Hippocampal formation (tissue), 2 donors: ENCODE measurements around the gene DAB2.

Experiments
- DNase-seq, 2 donors: peaks; one replicate each; lab custom pipeline; 2025; lab: John Stamatoyannopoulos, UW

Gene DAB2

DNA sequence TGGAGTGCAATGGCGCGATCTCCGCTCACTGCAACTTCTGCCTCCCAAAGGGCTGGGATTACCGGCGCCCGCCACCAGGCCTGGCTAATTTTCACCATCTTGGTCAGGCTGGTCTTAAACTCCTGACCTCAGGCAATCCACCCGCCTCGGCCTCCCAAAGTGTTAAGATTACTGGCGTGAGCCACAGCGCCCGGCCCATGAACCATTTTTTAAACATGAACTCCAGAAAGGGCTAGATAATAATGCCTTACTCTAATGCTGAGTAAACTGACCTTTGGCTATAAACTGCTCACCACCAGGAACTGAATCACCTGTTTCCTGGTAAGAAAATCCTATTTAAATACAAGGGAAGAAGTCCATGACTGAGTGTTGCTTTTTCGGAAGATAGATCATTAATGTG is 23.2 kb upstream of the DAB2 start:
- no peak for DNase-seq

DNA sequence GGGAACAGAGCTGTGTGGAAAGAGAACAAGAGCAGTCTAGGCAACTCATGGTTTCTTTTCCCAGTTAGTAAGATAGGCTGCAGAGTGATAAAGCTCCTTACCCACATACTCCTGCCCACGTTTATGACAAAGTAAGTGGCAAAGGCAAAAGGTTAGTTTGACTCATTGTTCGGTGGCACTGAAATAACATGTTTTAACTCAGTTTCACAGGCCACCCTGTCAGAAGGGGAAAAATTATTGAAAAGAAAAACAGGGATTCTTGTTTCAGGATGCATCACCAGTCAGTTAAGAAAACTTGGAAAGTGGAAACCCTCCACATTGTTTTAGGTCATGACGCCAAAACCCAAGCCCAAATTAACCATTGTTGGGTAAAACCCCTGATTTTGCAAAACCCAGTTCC is 22.3 kb upstream of the DAB2 start:
- no peak for DNase-seq

DNA sequence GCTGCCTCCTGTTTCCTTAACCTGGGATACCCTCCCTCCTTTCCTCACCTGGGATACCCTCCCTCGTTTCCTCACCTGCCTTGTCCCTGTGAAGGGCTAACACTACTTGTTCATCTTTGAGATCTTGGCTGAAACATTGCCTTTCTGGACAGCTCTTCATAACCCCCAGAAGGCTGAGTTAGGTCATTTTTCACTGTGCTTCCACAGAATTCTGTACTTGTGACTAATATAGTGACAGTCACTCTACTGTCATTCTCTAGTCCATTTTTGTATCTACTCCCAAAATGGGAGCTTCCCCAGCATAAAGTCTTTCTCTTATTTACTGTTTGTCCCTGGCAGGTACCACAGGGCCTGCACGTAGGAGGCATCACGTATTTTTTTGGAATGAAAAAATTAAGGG is 21.5 kb upstream of the DAB2 start:
- no peak for DNase-seq

DNA sequence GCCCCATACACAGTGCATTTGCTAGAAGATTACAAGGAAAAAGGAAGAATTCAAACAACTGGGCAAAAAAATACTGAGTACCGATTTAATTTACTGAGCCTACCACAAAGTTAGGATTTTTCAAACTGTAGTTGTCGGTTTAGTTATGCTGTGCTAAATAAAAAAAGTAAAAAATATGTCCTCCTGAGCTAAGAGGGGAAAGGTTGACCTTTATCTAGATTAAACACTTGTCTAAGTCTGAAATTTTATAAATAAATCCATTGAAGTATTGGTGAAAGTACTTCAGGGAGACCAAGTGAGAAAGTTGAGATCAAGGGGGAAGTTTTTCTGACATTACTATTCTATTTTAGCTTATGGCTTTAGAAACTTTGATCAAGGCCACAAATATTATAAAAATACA is 19.1 kb upstream of the DAB2 start:
- no peak for DNase-seq

DNA sequence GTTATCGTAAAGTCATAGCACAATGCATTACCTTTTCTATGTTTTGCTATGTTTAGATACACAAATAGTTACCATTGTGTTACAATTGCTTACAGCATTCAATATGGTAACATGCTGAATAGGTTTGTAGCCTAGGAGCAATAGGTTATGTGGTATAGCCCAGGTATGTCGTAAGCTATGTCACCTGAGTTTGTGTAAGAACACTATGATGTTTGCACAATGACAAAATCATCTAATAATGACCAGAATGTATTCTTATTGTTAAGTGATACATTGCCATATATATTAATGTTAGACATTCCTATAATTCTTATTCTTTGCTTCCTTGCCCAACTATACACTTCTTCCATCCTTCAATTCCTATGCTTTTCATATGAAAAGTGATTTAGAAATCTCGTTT is 18.2 kb upstream of the DAB2 start:
- no peak for DNase-seq

DNA sequence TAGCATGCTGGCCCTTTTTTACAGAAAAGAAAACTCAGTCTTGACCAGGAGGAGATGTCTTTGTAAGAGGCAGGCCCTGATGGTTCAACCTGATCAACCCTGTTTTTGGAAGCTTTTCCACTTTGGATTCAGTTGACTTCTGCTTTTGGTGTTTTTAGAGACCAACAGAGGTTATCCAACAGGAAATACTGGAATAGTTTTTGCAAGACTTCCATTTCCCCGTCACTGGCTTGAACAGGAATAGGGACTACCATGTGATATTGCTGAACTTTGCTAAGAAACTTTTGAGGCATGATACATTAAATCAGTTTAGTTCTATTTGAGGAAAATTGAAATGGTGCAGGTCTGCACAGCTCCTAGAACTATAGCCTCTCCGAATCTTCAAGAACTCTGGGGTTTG is 17.1 kb upstream of the DAB2 start:
- no peak for DNase-seq

DNA sequence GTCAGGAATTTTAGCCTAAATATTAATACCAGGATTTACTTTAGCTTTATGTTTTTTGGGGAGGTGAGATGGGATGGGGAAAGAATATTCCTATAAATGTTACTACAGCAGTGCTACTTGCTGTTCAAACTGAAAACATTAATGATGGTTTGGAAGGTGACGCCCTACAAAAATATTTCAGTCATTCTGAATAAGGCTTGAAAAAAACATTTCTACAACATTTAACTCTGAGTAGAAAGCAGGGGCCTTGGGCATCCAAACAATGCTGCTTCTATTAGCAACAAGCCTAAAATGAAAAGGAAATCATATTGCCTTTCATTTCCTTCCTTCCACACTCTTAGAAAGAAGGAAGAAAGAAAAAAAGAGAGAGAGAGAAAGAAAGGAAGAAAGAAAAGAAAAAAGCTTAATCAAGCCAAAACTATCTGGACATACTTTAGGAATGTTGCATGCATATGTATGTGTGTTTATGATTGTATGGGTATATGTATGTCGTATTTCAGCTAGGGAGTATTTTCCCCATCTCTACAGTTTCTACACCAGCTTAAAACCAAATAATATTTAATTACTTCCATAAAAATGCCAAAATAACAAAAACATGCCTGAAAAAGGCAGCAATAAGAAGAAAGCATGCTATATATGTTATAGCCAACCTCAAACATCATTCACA is 16.3 kb upstream of the DAB2 start:
- DNase-seq: no peak

DNA sequence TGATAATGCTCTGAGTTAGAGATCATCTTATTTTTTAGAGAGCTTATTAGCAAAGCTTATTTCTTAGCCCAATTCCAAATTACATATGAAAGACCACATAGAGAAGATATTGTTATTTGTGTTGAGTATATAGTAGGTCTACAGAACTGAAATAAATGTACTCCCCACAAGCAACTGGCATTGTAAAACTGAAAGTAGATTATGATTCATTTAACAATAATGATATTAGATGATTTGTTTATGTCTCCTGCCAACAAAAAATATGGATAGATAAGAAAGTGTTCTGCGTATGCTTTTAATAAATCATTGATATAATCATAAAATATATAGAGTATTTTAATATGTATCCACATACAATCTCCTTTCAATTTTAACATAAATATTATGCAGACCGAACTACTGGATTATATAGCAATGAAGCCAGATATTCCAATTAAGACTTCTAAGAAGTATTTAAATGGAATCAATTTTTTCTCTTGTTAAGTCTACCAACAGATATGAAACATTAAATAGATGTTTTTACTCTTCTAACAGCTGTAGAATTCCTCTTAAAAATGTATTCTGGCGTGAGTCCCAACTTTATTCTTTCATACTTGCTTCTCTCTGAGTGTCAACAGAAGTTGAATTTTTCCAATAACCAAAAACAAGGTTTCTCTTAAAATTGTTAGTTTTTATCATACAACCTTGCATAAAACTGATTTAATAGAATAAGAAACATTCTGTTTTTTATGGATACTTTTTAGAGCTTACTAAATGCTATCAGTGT is 15.6 kb upstream of the DAB2 start:
- no peak for DNase-seq

DNA sequence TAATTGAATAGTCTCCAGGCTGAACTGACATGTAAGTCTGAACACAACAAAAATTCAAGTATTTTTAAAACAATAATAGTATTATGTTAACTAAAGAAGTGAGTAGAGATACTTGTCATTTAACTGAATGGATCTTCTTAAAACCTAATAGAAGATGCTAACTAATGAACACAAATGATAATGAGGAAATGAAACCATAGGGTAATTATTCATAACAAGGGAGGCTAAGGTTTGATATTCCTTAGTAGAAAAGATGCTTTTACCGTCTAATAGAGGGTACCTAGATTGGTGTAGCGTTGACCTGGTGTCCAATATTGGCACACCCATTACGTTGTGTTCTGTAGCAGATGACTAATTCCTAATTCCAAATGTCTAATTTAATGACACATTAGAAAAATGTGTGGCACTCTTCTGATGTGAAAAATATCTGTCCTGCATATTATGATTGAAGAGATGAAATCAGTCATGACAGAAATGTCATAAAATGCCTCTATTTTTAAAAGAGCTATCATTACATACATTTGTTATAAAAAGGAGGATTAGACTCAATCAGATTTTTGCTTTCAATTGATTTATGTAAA is 14.9 kb upstream of the DAB2 start:
- no peak for DNase-seq

DNA sequence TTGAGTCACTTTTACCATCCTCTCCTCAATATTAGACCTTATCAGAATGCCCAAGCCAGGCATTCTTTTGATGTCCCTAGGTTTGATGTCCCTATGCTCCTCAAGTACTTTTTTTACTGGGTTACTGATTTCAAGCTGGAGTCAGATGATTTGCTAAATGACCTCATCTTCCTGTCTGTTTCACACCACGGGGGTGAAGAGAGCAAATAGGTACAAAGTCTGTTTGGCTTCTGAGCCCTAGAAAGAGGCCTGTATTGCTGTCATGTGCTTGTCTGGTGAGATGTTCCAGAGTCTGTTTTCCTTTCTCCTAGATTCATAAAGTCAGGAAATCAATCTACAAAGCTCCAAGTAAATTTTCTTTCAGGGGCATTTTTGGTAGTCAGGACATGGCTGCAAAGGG is 12.7 kb upstream of the DAB2 start:
- no peak for DNase-seq

DNA sequence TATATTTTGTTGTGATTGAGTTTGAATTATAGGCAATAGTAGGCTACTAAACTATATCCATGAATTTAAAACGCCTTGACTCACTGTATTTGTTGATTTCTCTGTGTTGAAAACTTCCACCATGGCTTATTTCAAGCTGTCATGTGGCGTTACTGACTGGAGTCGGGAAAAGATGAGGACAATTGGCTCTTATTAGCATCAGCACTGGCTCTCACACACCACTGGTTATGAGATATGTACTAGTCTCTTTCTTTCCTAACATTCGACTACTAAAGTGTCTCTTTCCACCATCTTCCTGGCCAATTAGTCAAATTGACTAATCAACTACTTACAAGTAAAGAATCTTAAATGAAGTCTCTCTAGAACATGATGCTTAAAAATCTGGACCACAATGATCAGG is 9.1 kb upstream of the DAB2 start:
- no peak for DNase-seq

DNA sequence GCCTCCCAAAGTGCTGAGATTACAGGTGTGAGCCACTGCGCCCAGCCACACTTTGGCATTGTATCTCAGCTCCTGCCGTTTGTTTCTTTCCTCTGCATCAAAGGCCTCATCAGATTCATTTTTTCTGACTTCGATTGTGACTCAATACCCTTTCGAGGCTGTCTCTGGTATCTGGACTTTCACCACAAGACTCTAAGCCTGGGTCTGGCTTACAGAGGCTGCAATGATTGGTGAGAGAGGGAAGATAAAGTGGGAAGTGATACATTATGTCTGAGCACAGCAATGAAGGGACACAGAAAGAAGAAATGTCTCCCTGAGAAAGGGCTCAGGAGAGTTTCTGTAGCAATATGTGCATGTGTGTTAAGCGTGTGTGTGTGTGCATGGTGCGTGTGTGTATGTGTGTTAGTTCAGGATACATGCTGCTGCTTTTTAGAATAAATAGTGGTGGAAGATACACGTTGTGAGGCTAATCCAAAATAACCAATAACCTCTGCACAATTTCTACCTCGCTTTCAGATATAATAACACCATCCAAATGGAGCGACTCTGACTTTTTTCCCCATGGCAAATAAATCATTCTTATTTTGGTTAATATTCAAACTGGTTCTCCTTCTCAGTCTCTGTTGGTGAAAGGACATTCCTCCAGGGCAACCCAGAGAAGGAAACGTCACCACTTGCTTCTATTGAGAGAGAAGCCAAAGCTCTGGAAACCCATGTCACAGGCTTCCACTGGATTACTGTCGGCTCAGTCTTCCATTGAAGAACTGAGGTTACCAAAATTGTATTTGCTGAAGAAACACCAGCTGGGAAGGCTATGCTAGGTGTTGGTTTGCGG is 8.1 kb upstream of the DAB2 start:
- no peak for DNase-seq

DNA sequence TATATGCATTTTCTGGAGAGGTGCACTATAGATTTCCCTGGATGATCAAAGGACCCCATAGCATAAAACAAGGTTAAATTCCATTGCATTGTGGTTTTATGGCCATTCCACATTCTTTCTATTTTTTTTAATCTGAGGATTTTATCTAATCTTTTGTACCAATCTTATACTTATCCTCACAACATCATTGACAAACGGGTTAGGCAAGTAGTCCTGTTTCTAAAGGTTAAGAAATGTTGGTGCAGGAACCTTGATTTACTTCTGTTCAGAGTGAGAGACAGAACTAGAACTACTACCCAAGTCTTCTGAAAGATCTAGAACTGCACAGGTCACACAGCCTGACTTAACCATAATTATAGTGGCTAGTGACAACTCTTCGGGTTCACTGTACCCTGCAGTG is 5.7 kb upstream of the DAB2 start:
- no peak for DNase-seq

DNA sequence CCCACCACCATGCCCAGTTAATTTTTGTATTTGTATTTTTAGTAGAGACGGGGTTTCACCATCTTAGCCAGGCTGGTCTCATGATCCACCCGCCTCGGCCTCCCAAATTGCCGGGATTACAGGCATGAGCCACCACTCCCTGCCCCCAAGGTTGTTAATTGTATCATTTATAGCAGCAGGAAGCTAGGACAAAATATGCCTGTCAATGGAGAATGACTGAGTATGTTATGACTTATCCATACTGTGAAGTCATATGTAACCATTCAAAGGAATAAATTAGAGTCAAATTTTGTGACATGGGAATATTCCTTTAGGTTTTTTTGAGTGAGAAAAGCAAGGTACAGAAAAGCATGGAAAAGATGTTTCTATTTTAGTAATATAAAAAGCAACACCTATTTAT is 3.9 kb upstream of the DAB2 start:
- DNase-seq: no peak

DNA sequence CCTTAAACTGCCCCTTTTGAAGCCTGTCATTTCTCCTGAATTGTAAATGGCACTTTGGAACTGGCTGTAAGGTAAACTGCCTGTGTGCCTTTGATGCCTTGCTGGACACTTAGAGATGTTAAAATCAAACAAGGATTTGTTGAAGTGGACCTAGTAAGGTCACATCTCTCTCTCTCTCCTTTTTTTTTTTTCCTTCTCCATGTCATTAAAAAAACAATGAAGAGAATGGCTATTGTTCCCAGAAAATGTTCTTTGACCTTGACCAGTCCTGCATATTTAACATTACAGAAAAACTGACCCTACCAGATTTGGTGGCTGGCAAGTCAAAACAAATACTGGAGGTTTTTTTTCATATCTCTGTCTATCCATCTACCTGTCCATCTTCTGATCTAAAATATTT is 2.9 kb upstream of the DAB2 start:
- no peak for DNase-seq

DNA sequence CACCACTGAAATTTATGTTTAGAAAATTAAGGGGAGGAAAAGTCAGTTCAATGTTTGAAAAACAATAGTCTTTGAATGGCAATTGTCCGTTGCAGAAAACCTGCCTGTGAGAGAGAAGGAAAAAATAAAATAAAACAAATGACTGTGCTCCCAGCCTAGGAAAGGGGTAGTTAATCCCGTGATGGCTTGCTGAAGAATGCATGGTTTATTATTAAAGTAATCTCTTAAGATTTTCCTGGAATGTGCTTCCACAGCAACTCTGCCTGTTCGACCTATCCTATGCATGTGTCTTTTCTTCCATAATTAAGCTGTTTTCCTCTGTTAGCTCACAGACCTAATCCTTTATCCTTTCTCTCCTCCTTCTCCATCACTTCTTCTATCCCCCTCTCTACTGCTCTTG is 2.4 kb upstream of the DAB2 start:
- DNase-seq: no peak

DNA sequence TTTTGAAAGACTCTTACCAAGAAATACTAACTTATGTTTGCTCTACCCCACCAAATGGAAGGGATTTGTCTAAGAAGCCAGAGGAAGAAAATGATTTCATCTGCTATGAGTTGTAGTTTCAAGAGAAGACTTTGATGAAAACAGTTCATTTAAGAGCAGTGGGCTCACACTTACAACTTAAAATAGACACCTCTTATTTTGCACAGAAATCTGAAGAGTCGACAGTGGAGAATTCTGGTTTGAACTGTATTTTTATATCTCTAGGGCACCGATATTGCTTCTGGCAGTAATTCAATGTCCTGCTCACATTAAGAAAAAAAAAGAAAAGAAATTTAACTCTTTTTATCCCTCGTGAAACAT is 1.9 kb upstream of the DAB2 start:
- no peak for DNase-seq

DNA sequence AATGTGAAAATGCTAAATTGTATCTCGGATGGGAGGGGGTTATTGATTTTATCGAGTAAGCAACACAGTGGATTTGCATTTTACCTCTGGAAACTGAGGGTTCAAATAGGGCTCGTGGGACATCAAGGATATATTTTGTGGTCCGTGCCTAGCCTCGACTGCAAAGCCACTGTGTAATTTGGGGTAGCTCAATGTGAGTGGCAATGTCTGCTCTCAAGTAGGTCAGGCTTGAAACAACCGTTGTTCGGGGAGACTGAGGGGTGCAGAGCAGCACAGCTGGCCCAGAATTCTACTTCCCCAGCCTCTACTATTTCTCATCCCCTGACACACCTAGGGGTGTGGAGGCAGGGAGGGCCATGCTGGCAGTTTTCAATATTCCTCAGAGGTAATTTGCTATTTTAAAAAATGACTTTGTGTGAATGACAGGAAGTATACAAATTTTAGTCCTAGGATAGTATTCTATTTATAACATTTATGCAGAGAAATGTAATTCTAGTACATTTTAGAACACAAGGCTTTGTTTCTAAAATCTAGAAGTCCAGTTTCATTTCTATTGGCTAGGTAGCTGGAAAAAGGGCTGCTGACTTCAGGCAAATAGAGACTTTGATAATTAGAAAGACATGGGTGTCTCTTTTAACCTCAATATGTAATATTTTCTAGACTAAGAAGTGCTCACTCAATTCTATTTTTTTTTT is 1.4 kb upstream of the DAB2 start:
- no peak for DNase-seq

DNA sequence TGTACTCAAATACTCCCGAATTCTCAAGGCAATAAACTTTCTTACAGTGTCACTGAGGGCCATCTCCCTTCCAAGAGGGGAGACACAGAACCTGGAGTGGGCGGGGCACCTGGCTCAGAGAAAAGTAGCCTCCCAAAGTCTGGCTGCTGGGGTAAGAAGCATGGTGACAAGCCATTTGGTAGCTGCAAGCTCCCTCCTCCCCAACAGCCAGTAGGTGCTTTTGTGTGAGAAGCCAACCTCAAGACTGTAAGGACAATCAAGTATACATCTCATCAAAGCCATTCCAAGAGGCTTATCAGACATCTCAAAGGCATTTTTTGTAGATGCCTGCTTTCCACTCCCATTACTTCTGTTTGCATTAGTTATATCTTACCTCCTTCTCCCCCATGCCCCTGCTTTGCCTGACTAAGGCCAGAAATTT is 1.4 kb downstream of the DAB2 start:
- DNase-seq: no peak

DNA sequence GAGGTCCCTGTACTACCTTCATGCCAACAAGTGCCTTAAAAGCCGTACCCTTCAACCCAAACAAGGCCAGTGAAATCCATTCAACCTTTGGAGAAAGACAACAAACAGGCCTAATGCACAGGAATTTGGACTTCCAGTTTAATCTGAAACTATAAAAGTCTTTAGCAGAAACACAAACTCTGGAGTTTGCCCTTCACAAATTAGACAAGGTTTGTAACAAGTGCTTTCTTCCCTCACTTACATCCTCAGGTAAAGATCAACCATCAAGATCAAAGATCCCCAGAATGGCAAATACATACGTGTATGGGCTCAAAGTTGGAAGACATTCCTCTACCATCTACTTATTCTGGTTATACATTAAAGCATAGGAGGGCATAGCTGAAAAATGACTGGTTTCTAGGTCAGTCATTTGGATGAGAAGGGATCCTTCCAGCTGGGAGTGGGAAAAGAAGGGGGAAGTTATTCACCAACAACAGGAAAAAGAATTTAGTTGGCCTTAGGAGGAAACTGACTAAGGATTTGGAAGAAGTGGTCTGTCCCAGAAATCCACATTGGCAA is 2.0 kb downstream of the DAB2 start:
- no peak for DNase-seq

DNA sequence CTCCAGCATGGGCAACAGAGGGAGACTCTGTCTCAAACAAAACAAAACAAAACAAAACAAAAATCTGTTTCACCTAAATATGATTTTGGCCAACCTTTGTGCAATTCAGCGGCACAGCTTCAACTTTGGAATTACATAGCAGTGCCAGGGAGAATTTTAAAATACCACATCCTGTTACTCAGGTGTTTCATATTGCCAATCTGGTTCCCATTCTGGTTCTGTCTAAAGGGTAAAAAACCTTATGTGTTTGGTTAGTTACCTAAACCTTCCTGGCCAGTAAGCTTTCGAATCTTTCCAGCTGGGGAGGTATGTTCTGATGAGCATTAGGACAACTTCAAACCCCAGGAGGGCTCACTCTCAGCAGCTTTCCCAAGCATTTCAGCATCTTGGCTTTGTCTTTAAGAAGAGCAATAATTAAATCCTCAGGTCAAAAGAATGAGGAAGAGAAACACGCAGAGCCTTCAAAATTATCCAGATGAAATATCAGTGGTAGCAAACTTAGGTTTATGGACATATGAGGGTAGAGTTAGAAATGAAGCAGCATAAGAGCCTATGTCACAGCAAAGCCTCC is 2.7 kb downstream of the DAB2 start:
- no peak for DNase-seq
